Cardiac muscle cell (in vitro differentiated cells and primary cell): ENCODE data around the gene EPS15. TPM values are rescaled to one million over a fixed set of nuclear protein-coding genes. Genes with fewer than 3 reads are reported as not detected.

ENCODE experiments used
- DNase-seq, 2 donors: peaks; one replicate each; pipeline versions ENCODE4 v3.0.0 to v3.0.0-alpha.2; 2010 to 2017; ENCODE audit warnings: low read depth in 1 of 2, low spot score in 1 of 2
- H3K27ac ChIP-seq: fragments of 200-600 bp; sonication (generic); 2 replicates; pipeline ENCODE4 v1.5.1; 2016
- H3K27me3 ChIP-seq: fragments of 200-600 bp; sonication (generic); 2 replicates; pipeline ENCODE4 v1.6.0; 2016; ENCODE audit warnings: control low read depth
- H3K36me3 ChIP-seq: fragments of 200-600 bp; sonication (generic); 2 replicates; pipeline ENCODE4 v1.5.1; 2016; ENCODE audit warnings: control low read depth
- H3K4me1 ChIP-seq: fragments of 200-600 bp; sonication (generic); 2 replicates; pipeline ENCODE4 v1.8.1; 2017; ENCODE audit warnings: low read depth, mild to moderate bottlenecking, mixed run types
- H3K4me3 ChIP-seq: fragments of 200-600 bp; sonication (generic); 2 replicates; pipeline ENCODE4 v1.5.1; 2016; ENCODE audit warnings: mild to moderate bottlenecking
- H3K9me3 ChIP-seq: fragments of 200-600 bp; sonication (generic); 2 replicates; pipeline ENCODE4 v1.5.1; 2017; ENCODE audit warnings: low read depth, mild to moderate bottlenecking, control low read depth
- polyA plus RNA-seq: library from polyadenylated mRNA; unstranded; fragments of >200 nt; fragmentation: Nextera tagmentation; extraction: Ambion mirVana; gene quantifications from 2 replicates; pipeline ENCODE4 v1.2.1, GENCODE V29; 2016
- total RNA-seq: library from RNA; depleted of rRNA; stranded (reverse); fragments of >200 nt; gene quantifications from 2 replicates; pipeline ENCODE4 v1.2.3, GENCODE V29; 2016
- TF ChIP-seq, protein P1 (sequence below): IDR thresholded peaks from 2 replicates; pipeline ENCODE4 v1.5.1; 2012; ENCODE audit warnings: low read depth, mild to moderate bottlenecking, low read length

The EPS15 gene
- total and polyA plus RNA-seq, 2 experiments from 2014 or later = 34.1 to 110 TPM

DNA sequence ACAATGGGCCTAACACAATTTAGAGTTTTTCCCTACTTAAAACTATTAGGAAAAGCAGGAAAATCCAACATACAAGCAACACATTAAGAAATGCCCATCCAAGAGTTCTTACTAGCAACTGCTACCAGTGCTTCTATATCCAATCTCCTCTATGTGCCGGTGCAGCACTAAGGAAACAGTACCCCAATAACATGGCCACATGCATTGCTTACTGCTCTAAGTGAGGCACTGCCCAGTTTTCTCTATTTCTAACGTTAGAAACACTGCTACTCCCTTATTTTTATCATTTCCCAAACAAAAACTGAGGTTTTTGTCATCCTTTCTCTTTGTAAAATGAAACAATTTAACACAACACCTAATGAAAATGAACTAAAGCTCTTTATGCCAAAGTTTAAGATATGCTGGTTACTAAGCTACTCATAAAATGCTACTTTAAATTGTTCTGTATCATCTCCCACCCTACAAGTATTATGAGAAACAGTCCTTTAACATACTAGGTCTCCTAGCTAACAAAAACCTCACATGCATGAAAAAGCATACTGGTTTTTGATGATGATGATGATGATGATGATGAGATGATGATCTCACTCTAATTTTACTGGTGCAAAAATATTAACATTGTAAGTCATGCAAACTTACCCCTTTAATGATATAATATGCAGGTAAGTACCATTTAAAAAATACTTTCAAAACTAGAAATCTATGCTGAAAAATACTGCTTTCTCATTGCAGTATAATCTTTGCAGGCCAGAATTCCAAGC is 98.0 kb downstream of the EPS15 start:
- peak overlapping the region; percentile 54 for H3K27ac ChIP-seq
- H3K4me1 ChIP-seq = peaks cover 62% of the 10 kb centered on the region
- TF ChIP-seq, protein P1, sequence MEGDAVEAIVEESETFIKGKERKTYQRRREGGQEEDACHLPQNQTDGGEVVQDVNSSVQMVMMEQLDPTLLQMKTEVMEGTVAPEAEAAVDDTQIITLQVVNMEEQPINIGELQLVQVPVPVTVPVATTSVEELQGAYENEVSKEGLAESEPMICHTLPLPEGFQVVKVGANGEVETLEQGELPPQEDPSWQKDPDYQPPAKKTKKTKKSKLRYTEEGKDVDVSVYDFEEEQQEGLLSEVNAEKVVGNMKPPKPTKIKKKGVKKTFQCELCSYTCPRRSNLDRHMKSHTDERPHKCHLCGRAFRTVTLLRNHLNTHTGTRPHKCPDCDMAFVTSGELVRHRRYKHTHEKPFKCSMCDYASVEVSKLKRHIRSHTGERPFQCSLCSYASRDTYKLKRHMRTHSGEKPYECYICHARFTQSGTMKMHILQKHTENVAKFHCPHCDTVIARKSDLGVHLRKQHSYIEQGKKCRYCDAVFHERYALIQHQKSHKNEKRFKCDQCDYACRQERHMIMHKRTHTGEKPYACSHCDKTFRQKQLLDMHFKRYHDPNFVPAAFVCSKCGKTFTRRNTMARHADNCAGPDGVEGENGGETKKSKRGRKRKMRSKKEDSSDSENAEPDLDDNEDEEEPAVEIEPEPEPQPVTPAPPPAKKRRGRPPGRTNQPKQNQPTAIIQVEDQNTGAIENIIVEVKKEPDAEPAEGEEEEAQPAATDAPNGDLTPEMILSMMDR = no peak
- H3K9me3 ChIP-seq = no peaks in the 10 kb centered on the region
- DNase-seq = no peak
- H3K4me3 ChIP-seq = peak overlapping the region; percentile 60
- H3K27me3 ChIP-seq = no peaks in the 10 kb centered on the region
- no peaks in the 10 kb centered on the region for H3K36me3 ChIP-seq

GRCh38 chr1:51418384-51418959 is 100.6 kb downstream of the EPS15 start:
- DNase-seq = no peak
- TF ChIP-seq, protein P1 = no peak
- H3K27ac ChIP-seq = peak overlapping the region; percentile 77
- H3K4me3 ChIP-seq = no peak overlapping the region
- no peaks in the 10 kb centered on the region for H3K9me3 ChIP-seq
- H3K27me3 ChIP-seq = no peaks in the 10 kb centered on the region
- H3K36me3 ChIP-seq = no peaks in the 10 kb centered on the region
- H3K4me1 ChIP-seq = peaks cover 53% of the 10 kb centered on the region

DNA sequence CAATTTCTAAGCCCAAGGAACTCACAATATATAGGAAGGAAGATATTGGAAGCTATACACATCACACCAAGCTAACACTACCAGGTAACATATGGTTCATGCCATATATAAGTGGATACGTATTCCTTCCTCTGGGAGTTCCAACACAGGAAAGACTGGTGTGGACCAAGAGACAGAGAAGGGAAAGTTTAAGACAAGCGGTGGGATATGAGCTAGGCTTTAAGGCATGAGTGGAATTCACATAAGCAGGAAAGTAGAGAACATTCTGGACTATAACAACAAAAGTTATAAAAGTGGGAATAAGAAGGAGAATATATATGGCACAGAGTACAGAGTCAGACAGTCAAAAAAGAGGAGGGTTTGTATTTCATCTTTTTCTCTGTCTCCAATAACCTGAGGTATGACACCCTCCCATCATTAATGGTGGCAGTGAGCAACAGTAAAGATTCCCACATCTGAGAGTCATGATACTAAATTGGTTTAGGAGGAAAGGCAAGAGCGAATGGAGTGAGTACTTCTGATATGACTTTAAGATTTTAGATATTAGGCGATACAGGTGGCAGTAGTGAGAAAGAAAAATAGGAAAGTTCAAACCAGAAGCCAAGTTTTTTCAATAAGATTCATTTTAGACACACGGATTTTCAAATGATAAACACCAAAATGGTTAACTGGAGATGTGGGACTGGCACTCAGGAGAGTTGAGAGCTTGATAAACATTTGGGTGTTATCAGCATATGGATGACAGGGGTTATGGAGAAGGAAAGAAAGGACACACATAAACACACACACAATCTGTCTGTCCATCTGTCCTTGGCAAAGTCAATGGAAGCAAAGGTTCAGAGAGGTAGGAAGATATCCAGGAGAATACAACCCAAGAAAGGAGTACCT is 101.3 kb downstream of the EPS15 start:
- Histone ChIP-seq H3K27ac (peak overlapping the region; percentile 77), H3K9me3 (no peaks in the 10 kb centered on the region), H3K4me1 (peaks cover 47% of the 10 kb centered on the region), H3K27me3 (no peaks in the 10 kb centered on the region), H3K36me3 (no peaks in the 10 kb centered on the region), H3K4me3 (no peak overlapping the region)
- peak in 1 of 2 donors; percentile 60 for DNase-seq
- TF ChIP-seq, protein P1 = no peak

- Histone ChIP-seq H3K4me3 (no peak overlapping the region), H3K9me3 (no peaks in the 10 kb centered on the region), H3K36me3 (no peaks in the 10 kb centered on the region), H3K4me1 (peaks cover 40% of the 10 kb centered on the region), H3K27ac (no peak overlapping the region), H3K27me3 (no peaks in the 10 kb centered on the region)
- no peak for DNase-seq
- TF ChIP-seq, protein P1 = no peak
Measured at GRCh38 chr1:51416910-51417309, 102.2 kb downstream of the EPS15 start.

- DNase-seq = no peak
- TF ChIP-seq, protein P1 = no peak
- no peak overlapping the region for H3K4me3 ChIP-seq
- H3K9me3 ChIP-seq = no peaks in the 10 kb centered on the region
- H3K27me3 ChIP-seq = no peaks in the 10 kb centered on the region
- no peaks in the 10 kb centered on the region for H3K36me3 ChIP-seq
- H3K27ac ChIP-seq = peak overlapping the region; percentile 27
- peaks cover 45% of the 10 kb centered on the region for H3K4me1 ChIP-seq
Measured at GRCh38 chr1:51415963-51416362, 103.1 kb downstream of the EPS15 start.
